MM.1S (cell line): Measurements from ENCODE around the gene SCLY.

Source experiments
- DNase-seq: peaks from one replicate; pipeline ENCODE4 v3.0.0-alpha.2; 2015
- H2AFZ ChIP-seq: fragments of 300-600 bp; sonication (generic); 2 replicates; pipeline ENCODE4 v1.6.0; 2016; ENCODE audit warnings: antibody characterized with exemption, low read length
- H3F3A ChIP-seq: fragments of 300-600 bp; sonication (generic); 2 replicates; pipeline ENCODE4 v1.6.1; 2016; ENCODE audit warnings: mild to moderate bottlenecking, antibody characterized with exemption, low read length, moderate library complexity, mixed read lengths; ENCODE audit not compliant: insufficient read depth
- H3K27ac ChIP-seq: fragments of 300-600 bp; sonication (generic); 2 replicates; pipeline ENCODE4 v1.5.1; 2016; ENCODE audit warnings: mild to moderate bottlenecking, low read length
- H3K27me3 ChIP-seq: fragments of 300-600 bp; sonication (generic); replicated peaks from 2 replicates; pipeline ENCODE4 v1.6.0; 2016; ENCODE audit warnings: low read length; ENCODE audit not compliant: insufficient read depth
- H3K36me3 ChIP-seq: fragments of 300-600 bp; sonication (generic); replicated peaks from 2 replicates; pipeline ENCODE4 v1.6.1; 2016; ENCODE audit warnings: mild to moderate bottlenecking, low read length, mixed read lengths; ENCODE audit not compliant: insufficient read depth
- H3K4me1 ChIP-seq: fragments of 300-600 bp; sonication (generic); 2 replicates; pipeline ENCODE4 v1.6.1; 2016; ENCODE audit warnings: low read length, mixed read lengths
- H3K4me2 ChIP-seq: fragments of 300-600 bp; sonication (generic); 2 replicates; pipeline ENCODE4 v1.6.0; 2016; ENCODE audit warnings: low read depth, low read length
- H3K4me3 ChIP-seq: fragments of 300-600 bp; sonication (generic); 2 replicates; pipeline ENCODE4 v1.5.1; 2016; ENCODE audit warnings: low read length, mixed read lengths
- H3K79me2 ChIP-seq: fragments of 300-600 bp; sonication (generic); 2 replicates; pipeline ENCODE4 v1.6.1; 2016; ENCODE audit warnings: mixed run types, low read length, mixed read lengths
- H3K9ac ChIP-seq: fragments of 300-600 bp; sonication (generic); 2 replicates; pipeline ENCODE4 v1.6.1; 2016; ENCODE audit warnings: low read length, mixed read lengths
- H3K9me2 ChIP-seq: fragments of 300-600 bp; sonication (generic); replicated peaks from 2 replicates; pipeline ENCODE4 v1.6.1; 2016; ENCODE audit warnings: mild to moderate bottlenecking, low read length, mixed read lengths; ENCODE audit not compliant: insufficient read depth
- H3K9me3 ChIP-seq: fragments of 300-600 bp; sonication (generic); replicated peaks from 2 replicates; pipeline ENCODE4 v1.6.1; 2016; ENCODE audit warnings: mild to moderate bottlenecking, low read length, mixed read lengths; ENCODE audit not compliant: insufficient read depth
- H4K20me1 ChIP-seq: fragments of 300-600 bp; sonication (generic); 2 replicates; pipeline ENCODE4 v1.6.1; 2016; ENCODE audit warnings: mild to moderate bottlenecking, low read length, moderate library complexity, mixed read lengths; ENCODE audit not compliant: insufficient read depth
- EZH2 ChIP-seq: fragments of 300-600 bp; sonication (generic); optimal IDR thresholded peaks from 2 replicates; pipeline ENCODE3; 2017; ENCODE audit warnings: low read depth, mild to moderate bottlenecking, antibody characterized with exemption, low read length, mixed read lengths
- EZH2phosphoT487 ChIP-seq: fragments of 300-600 bp; sonication (generic); IDR thresholded peaks from 2 replicates; pipeline ENCODE4 v1.6.1; 2018; ENCODE audit warnings: antibody characterized with exemption, low read length
- TF ChIP-seq, protein P1 (sequence below): fragments of 300-600 bp; sonication (generic); IDR thresholded peaks from 2 replicates; pipeline ENCODE4 v1.5.1; 2016; ENCODE audit warnings: antibody characterized with exemption, low read length, mixed read lengths

SCLY gene

GRCh38 chr2:238123991-238124470, 63.2 kb downstream of the SCLY start:
- no peaks in the 10 kb centered on the region for H3K4me1 ChIP-seq
- H3K9me3 ChIP-seq, result no peaks in the 10 kb centered on the region
- H3K36me3 ChIP-seq, result no peaks in the 10 kb centered on the region
- no peak overlapping the region for H2AFZ ChIP-seq
- no peaks in the 10 kb centered on the region for H4K20me1 ChIP-seq
- no peak overlapping the region for H3K9ac ChIP-seq
- DNase-seq, result no peak
- no peaks in the 10 kb centered on the region for H3K9me2 ChIP-seq
- no peak overlapping the region for H3K27ac ChIP-seq
- H3F3A ChIP-seq, result no peaks in the 10 kb centered on the region
- H3K4me2 ChIP-seq, result no peak overlapping the region
- H3K27me3 ChIP-seq, result no peaks in the 10 kb centered on the region; the same call in 1 of the 2 replicates
- no peak for TF ChIP-seq EZH2phosphoT487
- TF ChIP-seq, protein P1, sequence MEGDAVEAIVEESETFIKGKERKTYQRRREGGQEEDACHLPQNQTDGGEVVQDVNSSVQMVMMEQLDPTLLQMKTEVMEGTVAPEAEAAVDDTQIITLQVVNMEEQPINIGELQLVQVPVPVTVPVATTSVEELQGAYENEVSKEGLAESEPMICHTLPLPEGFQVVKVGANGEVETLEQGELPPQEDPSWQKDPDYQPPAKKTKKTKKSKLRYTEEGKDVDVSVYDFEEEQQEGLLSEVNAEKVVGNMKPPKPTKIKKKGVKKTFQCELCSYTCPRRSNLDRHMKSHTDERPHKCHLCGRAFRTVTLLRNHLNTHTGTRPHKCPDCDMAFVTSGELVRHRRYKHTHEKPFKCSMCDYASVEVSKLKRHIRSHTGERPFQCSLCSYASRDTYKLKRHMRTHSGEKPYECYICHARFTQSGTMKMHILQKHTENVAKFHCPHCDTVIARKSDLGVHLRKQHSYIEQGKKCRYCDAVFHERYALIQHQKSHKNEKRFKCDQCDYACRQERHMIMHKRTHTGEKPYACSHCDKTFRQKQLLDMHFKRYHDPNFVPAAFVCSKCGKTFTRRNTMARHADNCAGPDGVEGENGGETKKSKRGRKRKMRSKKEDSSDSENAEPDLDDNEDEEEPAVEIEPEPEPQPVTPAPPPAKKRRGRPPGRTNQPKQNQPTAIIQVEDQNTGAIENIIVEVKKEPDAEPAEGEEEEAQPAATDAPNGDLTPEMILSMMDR, result no peak
- no peak for TF ChIP-seq EZH2
- H3K4me3 ChIP-seq, result no peak overlapping the region
- no peaks in the 10 kb centered on the region for H3K79me2 ChIP-seq

DNA sequence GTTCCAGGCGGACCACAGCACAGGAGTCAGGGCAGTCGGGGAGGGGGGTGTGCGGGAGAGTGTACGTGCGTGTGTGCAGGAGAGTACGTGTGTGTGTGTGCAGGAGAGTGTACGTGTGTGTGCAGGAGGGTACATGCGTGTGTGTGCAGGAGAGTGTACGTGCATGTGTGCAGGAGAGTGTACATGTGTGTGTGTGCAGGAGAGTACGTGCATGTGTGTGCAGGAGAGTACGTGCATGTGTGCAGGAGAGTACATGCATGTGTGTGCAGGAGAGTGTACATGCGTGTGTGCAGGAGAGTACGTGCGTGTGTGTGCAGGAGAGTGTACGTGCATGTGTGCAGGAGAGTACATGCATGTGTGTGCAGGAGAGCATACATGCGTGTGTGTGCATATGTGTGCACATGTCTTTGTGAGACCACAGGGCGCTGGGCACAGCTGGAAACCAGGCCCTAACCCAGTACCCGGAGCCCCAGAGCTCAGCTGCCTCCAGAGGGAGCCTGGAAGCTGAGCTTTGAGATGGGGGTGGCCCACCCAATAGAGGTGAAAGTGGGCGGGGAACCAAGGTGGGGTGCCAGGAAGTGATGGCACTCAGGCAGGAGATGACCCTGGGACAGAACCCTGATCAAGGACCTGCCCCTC, 63.8 kb downstream of the SCLY start:
- H3K4me1 ChIP-seq, result no peaks in the 10 kb centered on the region
- H4K20me1 ChIP-seq, result no peaks in the 10 kb centered on the region
- H3F3A ChIP-seq, result no peaks in the 10 kb centered on the region
- no peaks in the 10 kb centered on the region for H3K9me2 ChIP-seq
- no peaks in the 10 kb centered on the region for H3K79me2 ChIP-seq
- no peaks in the 10 kb centered on the region; the same call in 1 of the 2 replicates for H3K27me3 ChIP-seq
- H2AFZ ChIP-seq, result no peak overlapping the region
- TF ChIP-seq EZH2phosphoT487 (no peak), EZH2 (no peak)
- TF ChIP-seq, protein P1, result no peak
- no peak overlapping the region for H3K27ac ChIP-seq
- no peak overlapping the region for H3K4me2 ChIP-seq
- DNase-seq, result no peak
- H3K9ac ChIP-seq, result no peak overlapping the region
- no peaks in the 10 kb centered on the region for H3K36me3 ChIP-seq
- H3K9me3 ChIP-seq, result no peaks in the 10 kb centered on the region
- H3K4me3 ChIP-seq, result no peak overlapping the region

DNA sequence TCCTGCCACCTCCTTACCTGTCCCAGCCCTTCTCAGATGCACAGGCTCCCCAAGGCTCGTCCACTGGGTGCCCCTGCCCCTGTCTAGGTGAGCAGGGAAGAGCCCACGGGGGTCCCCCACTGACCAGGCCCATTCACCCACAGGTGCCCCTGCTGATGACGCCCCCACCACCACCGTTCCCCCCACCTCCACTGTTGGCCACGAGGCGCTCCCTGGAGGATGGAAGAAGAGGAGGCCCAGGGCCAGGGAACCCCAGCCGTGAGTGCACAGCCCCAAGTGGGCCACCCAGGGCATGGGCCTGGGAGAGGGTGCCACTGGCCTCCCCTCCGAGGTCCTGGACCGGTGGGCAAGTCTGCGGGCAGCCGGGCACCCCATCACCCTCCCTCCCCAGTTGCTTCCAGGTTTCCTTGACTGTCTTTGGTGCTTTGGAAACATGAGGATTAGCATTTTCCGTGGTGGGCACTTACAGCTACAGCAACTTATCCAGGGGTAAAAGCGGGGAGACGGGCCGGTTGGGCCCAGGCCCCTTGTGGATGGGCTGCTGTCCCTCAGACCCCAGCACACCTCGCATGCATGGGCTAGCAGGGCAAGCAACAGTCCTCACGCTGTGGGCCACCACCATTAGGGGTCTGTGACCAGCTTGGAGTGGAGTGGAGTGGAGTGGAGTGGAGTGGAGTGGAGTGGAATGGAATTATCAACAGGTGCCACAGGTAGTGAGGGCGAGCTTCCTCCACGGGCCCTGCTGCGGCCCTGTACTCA, 64.5 kb downstream of the SCLY start:
- no peaks in the 10 kb centered on the region for H4K20me1 ChIP-seq
- no peak overlapping the region for H2AFZ ChIP-seq
- H3K36me3 ChIP-seq, result no peaks in the 10 kb centered on the region
- no peak overlapping the region for H3K9ac ChIP-seq
- TF ChIP-seq EZH2, result no peak
- TF ChIP-seq EZH2phosphoT487, result no peak
- TF ChIP-seq, protein P1, result no peak
- no peaks in the 10 kb centered on the region for H3K9me3 ChIP-seq
- DNase-seq, result no peak
- no peak overlapping the region for H3K4me2 ChIP-seq
- H3K4me3 ChIP-seq, result no peak overlapping the region
- no peaks in the 10 kb centered on the region for H3F3A ChIP-seq
- no peaks in the 10 kb centered on the region for H3K79me2 ChIP-seq
- no peaks in the 10 kb centered on the region; the same call in 1 of the 2 replicates for H3K27me3 ChIP-seq
- no peaks in the 10 kb centered on the region for H3K4me1 ChIP-seq
- no peaks in the 10 kb centered on the region for H3K9me2 ChIP-seq
- H3K27ac ChIP-seq, result no peak overlapping the region
